ENCODE data around the gene SMG5.

- TF ChIP-seq CTCF (conservative IDR thresholded peaks at IDR 0.05; ENCODE audit: low read length), result no peak
- no peak for TF ChIP-seq EZH2phosphoT487 (IDR thresholded peaks at IDR 0.05; ENCODE audit: borderline replicate concordance, low read depth, low read length)
These were observed 33.0 kb downstream of the SMG5 start for GRCh38 chr1:156249593-156249992.
